NCI-H2081 treated with DMSO at 0.1 percent for 48 hours (cell line): Measurements from ENCODE around the gene PPP1R36.
"Not testable (repeated sequence)": the region's sequence is repeated elsewhere in the genome, so short reads cannot be mapped to it uniquely, and the experiment has no call there.

Experiments used
- DNase-seq: peaks from one replicate; lab custom pipeline; 2025; lab: John Stamatoyannopoulos, UW

The PPP1R36 gene

GRCh38 chr14:64520699-64521098 lies 29.1 kb upstream of the PPP1R36 start:
- no peak for DNase-seq

- DNase-seq = no peak
Observed at GRCh38 chr14:64522591-64523355, 27.0 kb upstream of the PPP1R36 start.

- DNase-seq = no peak
Observed at GRCh38 chr14:64525354-64525753, 24.4 kb upstream of the PPP1R36 start.

- DNase-seq = no peak
Observed at GRCh38 chr14:64531567-64531966, 18.2 kb upstream of the PPP1R36 start.

- no peak for DNase-seq
Observed at GRCh38 chr14:64536488-64537245, 13.1 kb upstream of the PPP1R36 start.

GRCh38 chr14:64540208-64541202 lies 9.3 kb upstream of the PPP1R36 start, which contains the start of gene HSPA2:
HSPA2 (plus strand) TSS chr14:64540741; CDS start chr14:64540850, 109 bp downstream.
- DNase-seq = peak; percentile 58

- no peak for DNase-seq
Observed at GRCh38 chr14:64541261-64541971, 8.3 kb upstream of the PPP1R36 start.

- DNase-seq = no peak
Observed at GRCh38 chr14:64541972-64542835, 7.6 kb upstream of the PPP1R36 start.

- no peak for DNase-seq
Observed at GRCh38 chr14:64542836-64543201, 6.9 kb upstream of the PPP1R36 start.

- no peak for DNase-seq
Observed at GRCh38 chr14:64544607-64545312, 5.0 kb upstream of the PPP1R36 start.

GRCh38 chr14:64549016-64549415 lies 745 bp upstream of the PPP1R36 start:
- DNase-seq = no peak

- no peak for DNase-seq
Observed at GRCh38 chr14:64550621-64551333, 1.0 kb downstream of the PPP1R36 start.

GRCh38 chr14:64554556-64554955 lies 4.8 kb downstream of the PPP1R36 start:
- no peak for DNase-seq

GRCh38 chr14:64556526-64556925 lies 6.8 kb downstream of the PPP1R36 start:
- no peak for DNase-seq

- not testable (repeated sequence) for DNase-seq
Observed at GRCh38 chr14:64558216-64558615, 8.5 kb downstream of the PPP1R36 start.

- no peak for DNase-seq
Observed at GRCh38 chr14:64561631-64562030, 11.9 kb downstream of the PPP1R36 start.

GRCh38 chr14:64562436-64562835 lies 12.7 kb downstream of the PPP1R36 start:
- no peak for DNase-seq

GRCh38 chr14:64563696-64564095 lies 13.9 kb downstream of the PPP1R36 start:
- no peak for DNase-seq

GRCh38 chr14:64566651-64567122 lies 16.9 kb downstream of the PPP1R36 start:
- no peak for DNase-seq
